Rectal smooth muscle tissue (tissue), 1 donor: ENCODE results near the gene ZFP14.
"Not testable (repeated sequence)": the region's sequence is repeated elsewhere in the genome, so short reads cannot be mapped to it uniquely, and the experiment has no call there.

ENCODE experiments used
- H3K27ac ChIP-seq: one replicate; pipeline ENCODE4 v1.7.0; 2013; ENCODE audit warnings: low read depth, low read length, inconsistent platforms
- H3K27me3 ChIP-seq: one replicate; pipeline ENCODE4 v1.7.0; 2013; ENCODE audit warnings: low read length; ENCODE audit not compliant: control insufficient read depth, insufficient read depth
- H3K36me3 ChIP-seq: one replicate; pipeline ENCODE4 v1.7.0; 2013; ENCODE audit warnings: low read length; ENCODE audit not compliant: control insufficient read depth, insufficient read depth
- H3K4me1 ChIP-seq: one replicate; pipeline ENCODE4 v1.7.0; 2013; ENCODE audit warnings: low read length; ENCODE audit not compliant: control insufficient read depth, insufficient read depth
- H3K4me3 ChIP-seq: one replicate; pipeline ENCODE4 v1.7.0; 2013; ENCODE audit warnings: low read length
- H3K9ac ChIP-seq: one replicate; pipeline ENCODE4 v1.7.0; 2013; ENCODE audit warnings: low read length

ZFP14 gene

DNA sequence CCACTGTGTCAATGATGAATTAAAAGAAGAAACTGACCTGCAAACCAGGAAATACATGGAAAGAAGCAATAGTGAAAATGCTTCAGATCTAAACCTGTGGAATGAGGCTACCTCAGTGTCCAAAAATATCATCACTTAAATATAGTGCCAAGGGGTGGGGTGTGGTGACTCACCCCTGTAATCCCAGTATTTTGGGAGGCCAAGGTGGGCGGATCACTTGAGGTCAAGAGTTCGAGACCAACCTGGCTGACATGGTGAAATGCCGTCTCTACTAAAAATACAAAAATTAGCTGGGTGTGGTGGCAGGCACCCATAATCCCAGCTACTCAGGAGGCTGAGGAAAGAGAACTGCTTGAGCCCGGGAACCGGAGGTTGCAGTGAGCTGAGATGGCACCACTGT, 64.9 kb downstream of the ZFP14 start:
- H3K27me3 ChIP-seq, H3K36me3 ChIP-seq, H3K4me1 ChIP-seq, H3K9ac ChIP-seq, H3K4me3 ChIP-seq, H3K27ac ChIP-seq: not testable (repeated sequence)

DNA sequence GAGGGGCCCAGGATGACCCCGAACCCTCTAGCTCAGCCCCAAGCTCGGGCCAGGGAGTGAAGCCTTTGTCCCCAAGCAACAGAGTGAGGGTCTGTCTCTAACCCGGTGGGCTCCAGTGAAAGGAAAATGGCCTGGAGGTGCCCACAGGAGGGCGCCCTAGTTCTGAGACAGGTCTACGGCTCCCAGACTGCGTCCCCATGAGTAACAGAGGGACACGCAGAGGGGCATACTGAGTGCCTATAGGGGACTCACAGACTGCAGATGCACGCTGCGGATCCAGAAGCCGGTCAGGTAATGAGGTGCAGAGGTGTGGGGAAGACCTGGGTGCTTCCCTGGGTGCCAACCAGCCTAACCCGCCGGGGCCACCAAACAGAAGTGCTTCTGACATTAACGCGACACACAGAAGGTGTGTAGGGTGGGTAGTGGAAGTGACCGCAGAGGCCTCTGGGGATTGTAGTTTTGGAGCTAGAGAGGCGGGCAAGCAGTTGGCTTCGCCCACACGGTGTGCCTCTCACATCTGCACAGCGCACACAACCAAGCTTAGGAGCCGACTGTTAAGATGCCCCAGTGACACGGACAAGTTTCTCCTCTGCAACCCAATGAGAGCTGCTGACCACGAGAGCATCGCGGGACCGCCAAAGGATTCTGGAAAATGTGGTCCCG, 67.8 kb downstream of the ZFP14 start:
- H3K27me3 ChIP-seq, H3K4me3 ChIP-seq, H3K36me3 ChIP-seq, H3K4me1 ChIP-seq, H3K27ac ChIP-seq, H3K9ac ChIP-seq: not testable (repeated sequence)

DNA sequence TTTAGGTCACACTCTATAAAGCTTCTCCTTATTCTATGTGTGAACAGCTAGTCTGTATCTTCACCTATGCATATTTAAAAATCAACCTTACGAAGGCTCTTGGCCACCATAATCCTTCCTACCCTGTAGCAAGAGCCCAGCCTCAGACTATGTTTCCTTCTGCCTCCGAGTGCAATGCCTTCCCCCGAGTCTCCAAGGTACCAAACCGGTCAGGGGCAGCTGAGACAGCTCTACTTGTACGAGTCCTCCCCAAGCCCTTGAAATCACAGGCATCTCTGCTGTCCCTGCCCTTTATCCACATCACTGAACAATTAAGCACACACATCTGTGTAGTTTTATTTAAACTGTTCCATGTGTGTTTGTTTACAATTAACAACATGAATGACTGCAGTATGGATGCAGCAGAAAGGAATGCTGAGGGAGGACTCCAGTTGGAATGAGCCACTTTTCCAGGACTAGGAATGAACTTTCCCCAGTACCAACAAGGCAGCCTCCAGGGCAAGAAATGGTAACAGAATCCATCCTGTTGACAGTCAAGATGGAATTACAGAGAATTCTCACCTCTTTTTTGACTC, 68.5 kb downstream of the ZFP14 start:
- H3K36me3 ChIP-seq, H3K27ac ChIP-seq, H3K4me3 ChIP-seq, H3K9ac ChIP-seq, H3K27me3 ChIP-seq, H3K4me1 ChIP-seq: not testable (repeated sequence)

DNA sequence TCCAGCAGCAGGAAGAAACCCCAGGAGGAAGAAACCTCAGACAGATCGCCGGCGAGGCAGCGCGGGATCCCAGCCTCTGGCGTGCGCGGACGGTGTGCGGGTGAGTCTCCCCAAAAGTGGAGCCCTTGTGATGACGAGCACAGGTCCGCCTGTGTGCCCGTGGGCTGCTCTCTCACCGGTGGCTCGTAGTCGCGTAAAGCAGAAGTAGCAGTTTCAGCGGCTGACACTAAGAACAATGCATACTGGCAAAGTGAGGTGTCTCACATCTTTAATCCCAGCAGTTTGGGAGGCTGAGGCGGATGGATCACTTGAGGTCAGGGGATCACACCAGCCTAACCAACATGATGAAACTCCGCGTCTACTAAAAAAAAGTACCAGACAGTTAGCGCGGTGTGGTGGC, 69.2 kb downstream of the ZFP14 start:
- H3K4me3 ChIP-seq, H3K27me3 ChIP-seq, H3K9ac ChIP-seq, H3K36me3 ChIP-seq, H3K27ac ChIP-seq, H3K4me1 ChIP-seq: not testable (repeated sequence)

DNA sequence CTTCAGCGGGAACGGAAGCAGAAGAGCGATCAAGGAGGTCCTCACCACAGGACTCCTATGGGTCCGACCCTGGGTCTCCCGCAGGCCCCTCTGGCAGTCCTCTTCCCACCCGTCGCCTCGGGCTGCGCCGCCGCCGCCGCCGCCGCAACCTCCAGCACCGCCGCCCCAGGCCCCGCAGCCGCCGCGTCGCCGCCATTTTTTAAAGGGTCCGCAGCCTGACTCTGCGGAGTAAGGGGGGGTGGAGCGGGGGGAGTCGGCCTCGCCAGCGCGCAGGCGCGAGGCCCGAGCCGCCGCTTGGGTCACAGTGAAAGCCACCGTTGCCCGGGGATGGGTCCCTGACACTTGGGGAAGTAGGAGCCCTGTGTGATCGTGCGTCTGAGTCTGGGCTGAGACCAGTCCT, 69.7 kb downstream of the ZFP14 start:
- not testable (repeated sequence) for H3K27me3 ChIP-seq, H3K4me3 ChIP-seq, H3K36me3 ChIP-seq, H3K27ac ChIP-seq, H3K9ac ChIP-seq, H3K4me1 ChIP-seq

DNA sequence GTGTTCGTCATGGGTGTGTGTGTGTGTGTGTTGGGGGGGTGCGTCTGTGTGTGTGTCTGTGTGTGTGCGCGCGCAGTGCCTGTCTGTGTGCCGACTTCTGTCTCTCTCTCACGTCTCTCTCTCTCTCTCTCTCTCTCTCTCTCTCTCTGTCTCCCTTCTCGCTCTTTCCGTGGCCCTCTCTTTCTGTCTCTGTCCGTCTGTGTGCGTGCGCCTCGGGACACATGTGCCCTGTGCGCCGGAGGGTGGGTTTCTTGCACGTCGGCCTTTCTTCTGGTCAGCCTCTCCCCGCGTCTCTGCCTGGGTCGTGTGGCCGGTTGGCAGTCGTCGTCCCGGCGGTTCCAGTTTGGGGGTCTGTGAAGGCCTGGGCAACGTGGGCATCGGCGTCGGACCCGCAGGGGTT, 86.7 kb downstream of the ZFP14 start:
- not testable (repeated sequence) for H3K27ac ChIP-seq, H3K36me3 ChIP-seq, H3K27me3 ChIP-seq, H3K4me3 ChIP-seq, H3K4me1 ChIP-seq, H3K9ac ChIP-seq
